ENCODE data around the gene AJM1. TPM values are rescaled to one million over a fixed set of nuclear protein-coding genes. Genes with fewer than 3 reads are reported as not detected.
"Not testable (repeated sequence)": the region's sequence is repeated elsewhere in the genome, so short reads cannot be mapped to it uniquely, and the experiment has no call there.

Gene AJM1
- polyA plus RNA-seq, 1 donor from 2014 or later: 0.10 TPM

DNA sequence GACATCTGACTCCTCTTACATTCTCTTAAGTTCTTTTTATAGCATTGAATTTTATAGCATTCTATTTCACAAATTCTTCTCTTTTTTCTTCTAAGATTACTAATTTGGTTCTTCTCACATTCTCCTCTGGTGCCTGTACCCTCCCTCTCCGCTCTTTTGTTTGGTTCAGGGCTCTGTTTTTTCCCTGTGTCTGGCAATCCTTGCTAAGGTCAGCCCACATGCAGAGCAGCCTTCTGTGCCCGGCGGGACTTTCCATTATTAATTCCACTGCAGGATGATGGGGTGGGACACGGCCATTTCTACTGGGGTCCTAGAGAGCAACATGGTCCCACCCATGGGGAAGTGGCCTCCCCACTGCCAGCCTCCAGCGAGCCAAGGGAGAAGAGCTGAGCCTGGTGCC is 34.2 kb downstream of the AJM1 start:
- H3K27me3 Mint-ChIP-seq: no peaks in the 10 kb centered on the region
- peak overlapping the region in 1 of 4 donors; percentile 19 for H3K4me3 Mint-ChIP-seq
- no peak overlapping the region for H3K27ac Mint-ChIP-seq
- no peaks in the 10 kb centered on the region for H3K36me3 Mint-ChIP-seq
- H3K9me3 Mint-ChIP-seq: no peaks in the 10 kb centered on the region
- H3K4me1 Mint-ChIP-seq: peaks cover 0 to 3% (median 3%) of the 10 kb centered on the region in 3 donors

GRCh38 chr9:136880651-136881050 is 38.4 kb downstream of the AJM1 start:
- Mint-ChIP-seq H3K4me3 (peak overlapping the region in 1 of 4 donors; percentile 90), H3K27ac (no peak overlapping the region)

GRCh38 chr9:136881691-136882108 is 39.4 kb downstream of the AJM1 start:
- Mint-ChIP-seq H3K4me3 (peak overlapping the region; percentile 79 to 92 (median 87)), H3K36me3 (no peaks in the 10 kb centered on the region), H3K4me1 (peaks cover 6 to 17% (median 14%) of the 10 kb centered on the region in 3 donors), H3K9me3 (no peaks in the 10 kb centered on the region), H3K27ac (peak overlapping the region; percentile 16 to 95 (median 92)), H3K27me3 (no peaks in the 10 kb centered on the region)

More at GRCh38 chr9:136880651-136881050, 38.4 kb downstream of the AJM1 start:
- H3K27me3 Mint-ChIP-seq: no peaks in the 10 kb centered on the region
- peaks cover 6 to 17% (median 14%) of the 10 kb centered on the region in 3 donors for H3K4me1 Mint-ChIP-seq
- no peaks in the 10 kb centered on the region for H3K9me3 Mint-ChIP-seq
- H3K36me3 Mint-ChIP-seq: no peaks in the 10 kb centered on the region

- H3K4me3 Mint-ChIP-seq: peak overlapping the region; percentile 79 to 92 (median 87)
- H3K27me3 Mint-ChIP-seq: no peaks in the 10 kb centered on the region
- no peaks in the 10 kb centered on the region for H3K9me3 Mint-ChIP-seq
- peaks cover 10 to 20% (median 16%) of the 10 kb centered on the region in 3 donors for H3K4me1 Mint-ChIP-seq
- H3K27ac Mint-ChIP-seq: peak overlapping the region; percentile 86 to 95 (median 92)
- no peaks in the 10 kb centered on the region for H3K36me3 Mint-ChIP-seq
Measured at GRCh38 chr9:136882109-136882946, 40.0 kb downstream of the AJM1 start.

DNA sequence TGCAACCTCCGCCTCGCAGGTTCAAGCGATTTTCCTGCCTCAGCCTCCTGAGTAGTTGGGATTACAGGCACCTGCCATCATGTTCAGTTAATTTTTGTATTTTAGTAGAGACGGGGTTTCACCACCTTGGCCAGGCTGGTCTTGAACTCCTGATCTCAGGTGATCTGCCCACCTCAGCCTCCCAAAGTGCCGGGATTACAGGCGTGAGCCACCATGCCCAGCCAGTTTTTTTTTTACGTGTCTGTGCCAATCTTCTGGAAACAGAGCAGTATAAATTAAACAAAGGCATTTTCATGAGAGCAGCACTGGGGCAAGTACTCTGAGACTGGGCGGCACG is 40.6 kb downstream of the AJM1 start:
- peaks cover 16 to 24% (median 19%) of the 10 kb centered on the region in 3 donors for H3K4me1 Mint-ChIP-seq
- H3K27ac Mint-ChIP-seq: peak overlapping the region; percentile 86 to 95 (median 92)
- H3K27me3 Mint-ChIP-seq, H3K36me3 Mint-ChIP-seq, H3K9me3 Mint-ChIP-seq: not testable (repeated sequence)
- peak overlapping the region; percentile 79 to 92 (median 87) for H3K4me3 Mint-ChIP-seq

DNA sequence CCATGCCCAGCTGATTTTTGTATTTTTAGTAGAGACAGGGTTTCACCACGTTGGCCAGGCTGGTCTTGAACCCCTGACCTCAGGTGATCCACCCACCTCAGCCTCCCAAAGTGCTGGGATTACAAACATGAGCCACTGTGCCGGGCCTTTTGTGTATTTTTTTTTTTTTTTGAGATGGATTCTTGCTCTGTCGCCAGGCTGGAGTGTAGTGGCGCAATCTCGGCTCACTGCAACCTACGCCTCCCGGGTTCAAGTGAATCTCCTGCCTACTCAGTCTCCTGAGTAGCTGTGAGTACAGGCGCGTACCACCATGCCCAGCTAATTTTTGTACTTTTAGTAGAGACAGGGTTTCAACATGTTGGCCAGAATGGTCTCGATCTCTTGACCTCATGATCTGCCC is 41.4 kb downstream of the AJM1 start:
- Mint-ChIP-seq H3K4me1 (peaks cover 16 to 25% (median 24%) of the 10 kb centered on the region in 3 donors), H3K27ac (peak overlapping the region in 1 of 3 donors; percentile 19), H3K4me3 (peak overlapping the region in 1 of 4 donors; percentile 92)
- not testable (repeated sequence) for H3K9me3 Mint-ChIP-seq, H3K27me3 Mint-ChIP-seq, H3K36me3 Mint-ChIP-seq

DNA sequence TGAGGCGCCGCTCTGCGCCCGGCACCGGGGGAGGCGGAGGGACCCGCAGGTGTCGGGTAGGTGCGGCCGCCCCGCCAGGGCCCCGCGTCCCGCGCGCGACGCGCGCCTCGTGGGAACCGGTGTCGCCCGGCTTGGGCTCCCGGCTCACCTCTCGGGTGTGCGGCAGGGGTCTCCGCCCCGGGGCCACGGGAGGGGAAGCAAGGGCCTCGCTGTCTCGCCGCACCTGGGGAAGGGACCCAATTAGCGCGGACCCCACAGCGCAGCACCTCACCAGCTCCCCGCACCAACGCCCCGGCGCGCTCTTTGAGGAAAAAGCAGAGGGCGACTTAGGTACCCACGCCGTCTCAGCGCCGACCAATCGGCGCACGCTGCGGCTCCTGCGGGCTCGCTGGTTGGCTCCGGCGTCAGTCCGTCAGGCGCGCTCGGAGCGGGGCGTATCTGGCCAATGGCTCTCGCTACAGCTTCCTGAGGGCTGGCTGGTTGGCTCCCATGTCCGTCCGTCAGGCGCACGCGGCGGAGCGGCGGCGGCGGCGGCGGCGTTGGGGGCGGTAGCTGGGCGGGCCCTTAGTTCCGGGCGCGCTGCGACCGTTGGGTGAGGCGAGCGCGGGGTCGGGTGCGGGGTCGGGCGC is 43.8 kb downstream of the AJM1 start, which contains the start of gene TRAF2:
Gene TRAF2 (plus strand): TSS at position 567 of the 629 bp plus-strand sequence. CDS start 12,225 bp downstream, outside the sequence.
- Mint-ChIP-seq H3K27ac (peak within 1 kb of the TSS; percentile 90 to 96 (median 95)), H3K27me3 (no peaks in the 10 kb centered on the region), H3K4me3 (peak within 1 kb of the TSS; percentile 85 to 96 (median 94)), H3K4me1 (peaks cover 16 to 24% (median 21%) of the 10 kb centered on the region in 3 donors), H3K9me3 (no peaks in the 10 kb centered on the region), H3K36me3 (no peaks in the 10 kb centered on the region)

DNA sequence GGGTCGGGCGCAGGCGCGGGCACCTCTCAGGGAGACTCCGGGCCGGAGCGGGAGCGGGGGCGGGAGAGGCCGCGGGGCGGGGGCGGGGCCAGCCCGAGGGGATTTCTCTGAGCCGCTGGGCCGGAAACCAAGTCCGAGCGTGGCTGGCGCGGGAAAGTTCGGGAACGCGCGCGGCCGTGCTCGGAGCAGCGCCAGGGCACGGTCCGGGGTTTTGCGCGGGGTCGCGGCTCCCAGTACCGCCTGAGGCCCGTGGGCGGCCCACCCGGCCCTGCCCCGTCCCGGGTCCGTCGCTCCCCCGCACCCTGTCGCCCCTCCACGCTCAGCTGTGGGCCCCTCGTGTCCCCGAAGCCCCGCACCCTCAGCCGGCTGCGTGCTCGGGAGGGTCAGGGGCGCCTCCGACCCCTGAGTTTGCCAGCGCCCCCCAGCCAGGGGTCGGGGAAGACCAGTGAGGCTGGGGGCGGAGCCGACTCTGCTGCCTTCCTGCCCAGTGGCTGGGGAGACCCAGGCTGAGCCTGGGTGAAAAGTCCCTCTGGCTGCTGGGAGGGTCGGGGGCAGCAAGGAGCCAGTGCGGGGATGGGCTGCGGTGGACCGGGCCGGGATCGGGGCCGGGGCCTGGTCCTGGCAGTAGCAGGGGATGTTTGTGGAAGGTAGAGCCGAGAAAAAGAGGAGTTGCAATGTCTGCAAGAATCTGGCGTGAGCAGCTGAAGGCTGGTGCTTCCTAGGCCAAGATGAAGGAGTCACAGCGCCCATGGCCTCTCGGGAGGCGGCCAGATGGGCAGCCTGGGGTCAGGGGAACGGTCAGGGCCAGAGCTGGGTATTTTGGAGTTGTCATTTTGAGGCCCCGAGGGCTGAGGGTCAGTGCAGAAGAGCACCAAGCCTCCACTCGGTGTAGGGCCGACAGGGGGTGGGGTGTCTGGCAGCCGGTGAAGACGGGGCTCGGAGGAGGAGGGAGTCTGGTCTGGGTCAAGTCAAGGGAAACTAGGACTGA is 44.6 kb downstream of the AJM1 start:
- Mint-ChIP-seq H3K9me3 (no peaks in the 10 kb centered on the region), H3K27ac (peak overlapping the region; percentile 90 to 96 (median 95)), H3K27me3 (no peaks in the 10 kb centered on the region), H3K4me3 (peak overlapping the region; percentile 85 to 96 (median 94)), H3K4me1 (peaks cover 16 to 22% (median 18%) of the 10 kb centered on the region in 3 donors), H3K36me3 (no peaks in the 10 kb centered on the region)

DNA sequence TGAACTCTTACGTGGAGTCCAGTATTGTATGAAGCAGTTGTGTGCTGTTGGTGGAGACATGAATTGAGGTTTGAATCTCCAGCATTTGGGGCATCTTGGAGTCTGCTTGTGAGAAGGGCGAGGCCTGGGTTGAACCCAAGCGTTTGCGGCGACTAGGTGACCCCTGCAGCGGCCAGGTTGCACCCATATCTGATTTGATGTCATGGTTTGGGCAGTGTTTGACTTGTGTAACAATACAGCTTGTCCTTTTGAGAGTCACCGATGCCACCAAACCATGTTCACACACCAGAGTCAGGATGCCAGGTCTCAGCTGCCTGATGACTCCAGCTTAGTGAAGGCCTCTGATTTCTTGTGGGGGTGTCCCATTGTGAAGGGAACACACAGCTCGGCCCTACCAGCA is 46.2 kb downstream of the AJM1 start:
- Mint-ChIP-seq H3K36me3 (no peaks in the 10 kb centered on the region), H3K4me3 (peak overlapping the region in 2 of 4 donors; percentile 35 to 52), H3K9me3 (no peaks in the 10 kb centered on the region), H3K27me3 (no peaks in the 10 kb centered on the region), H3K4me1 (peaks cover 12 to 15% (median 13%) of the 10 kb centered on the region in 3 donors), H3K27ac (peak overlapping the region in 1 of 3 donors; percentile 39)

- H3K9me3 Mint-ChIP-seq: no peaks in the 10 kb centered on the region
- peaks cover 13 to 17% (median 13%) of the 10 kb centered on the region in 3 donors for H3K4me1 Mint-ChIP-seq
- H3K27ac Mint-ChIP-seq: no peak overlapping the region
- H3K27me3 Mint-ChIP-seq: no peaks in the 10 kb centered on the region
- H3K4me3 Mint-ChIP-seq: peak overlapping the region in 1 of 4 donors; percentile 35
- no peaks in the 10 kb centered on the region for H3K36me3 Mint-ChIP-seq
Measured at GRCh38 chr9:136889858-136890257, 47.6 kb downstream of the AJM1 start.

DNA sequence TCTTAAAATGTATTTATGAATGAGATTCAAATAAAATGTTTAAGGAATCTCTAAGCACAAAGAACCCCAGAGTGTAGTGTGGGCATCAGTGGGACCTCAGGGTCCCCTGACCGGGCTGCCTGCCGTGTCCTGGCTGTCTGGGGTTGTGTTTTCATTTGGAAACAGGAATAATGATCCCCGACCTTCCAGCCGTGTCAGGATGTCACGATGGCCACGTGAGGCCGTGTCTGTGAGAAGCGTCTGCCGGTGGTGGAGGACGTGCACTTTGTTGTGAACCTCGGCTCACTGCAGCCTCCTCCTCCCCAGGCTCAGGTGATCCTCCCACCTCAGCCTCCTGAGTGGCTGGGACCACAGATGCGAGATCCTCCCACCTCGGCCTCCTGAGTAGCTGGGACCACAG is 48.4 kb downstream of the AJM1 start:
- no peaks in the 10 kb centered on the region for H3K9me3 Mint-ChIP-seq
- H3K27me3 Mint-ChIP-seq: no peaks in the 10 kb centered on the region
- H3K4me1 Mint-ChIP-seq: peaks cover 13 to 17% (median 13%) of the 10 kb centered on the region in 3 donors
- H3K36me3 Mint-ChIP-seq: no peaks in the 10 kb centered on the region
- peak overlapping the region in 2 of 4 donors; percentile 17 to 39 for H3K4me3 Mint-ChIP-seq
- H3K27ac Mint-ChIP-seq: no peak overlapping the region
